H1 (cell line): ENCODE measurements around the gene CPXM1.

Source experiments
- CEBPB ChIP-seq: IDR thresholded peaks from 2 replicates; pipeline ENCODE4 v1.6.1; 2012; ENCODE audit warnings: low read depth, low read length
- EZH2 ChIP-seq: fragments of 200-600 bp; sonication (generic); IDR thresholded peaks from 2 replicates; pipeline ENCODE4 v1.7.1; 2012; ENCODE audit warnings: low read depth, mild to moderate bottlenecking, moderate library complexity, low read length, inconsistent platforms; ENCODE audit not compliant: severe bottlenecking
- HDAC2 ChIP-seq, 2 experiments: fragments of 300-600 bp in 1 of 2; sonication (generic) in 1 of 2; IDR thresholded peaks; 2 replicates each; pipeline ENCODE4 v1.6.1; 2011 to 2012; ENCODE audit warnings: low read depth in 2 of 2, low read length in 2 of 2, mild to moderate bottlenecking in 2 of 2, moderate library complexity in 2 of 2, borderline replicate concordance in 1 of 2, inconsistent platforms in 1 of 2
- PHF8 ChIP-seq: fragments of 200-600 bp; sonication (generic); conservative IDR thresholded peaks from 2 replicates; pipeline ENCODE4 v1.7.1; 2012; ENCODE audit warnings: low read depth, mild to moderate bottlenecking, inconsistent platforms, low read length, moderate library complexity
- POLR2A ChIP-seq, 2 experiments: IDR thresholded peaks; 1 replicate in 1 of 2; 2 replicates in 1 of 2; pipeline ENCODE4 v1.6.1; 2011; ENCODE audit warnings: low read depth in 2 of 2, low read length in 2 of 2, mild to moderate bottlenecking in 2 of 2; ENCODE audit errors: control extremely low read depth in 1 of 2
- POLR2AphosphoS5 ChIP-seq: IDR thresholded peaks from 2 replicates; pipeline ENCODE4 v1.6.1; 2011; ENCODE audit warnings: low read depth, low read length
- RAD21 ChIP-seq, 2 experiments: IDR thresholded peaks in 1 of 2; conservative IDR thresholded peaks in 1 of 2; 2 replicates each; pipeline ENCODE4 v1.6.1; 2011; ENCODE audit warnings: low read depth in 2 of 2, low read length in 2 of 2, improper control_type of control experiment in 1 of 2, inconsistent platforms in 1 of 2, mild to moderate bottlenecking in 1 of 2, moderate library complexity in 1 of 2
- SP1 ChIP-seq: IDR thresholded peaks from 2 replicates; pipeline ENCODE4 v1.6.1; 2011; ENCODE audit warnings: low read depth, low read length
- TF ChIP-seq, protein P1 (sequence below), 3 experiments: IDR thresholded peaks; 1 replicate in 2 of 3; 2 replicates in 1 of 3; pipeline versions ENCODE4 v1.5.1 to v1.6.1; 2011; ENCODE audit warnings: low read length in 3 of 3, mild to moderate bottlenecking in 3 of 3, inconsistent platforms in 2 of 3, low read depth in 1 of 3, moderate library complexity in 1 of 3; ENCODE audit not compliant: insufficient read depth in 1 of 3; ENCODE audit errors: control extremely low read depth in 1 of 3
- TF ChIP-seq, protein P2 (sequence below): IDR thresholded peaks from 2 replicates; pipeline ENCODE4 v1.6.1; 2012; ENCODE audit warnings: inconsistent platforms

DNA sequence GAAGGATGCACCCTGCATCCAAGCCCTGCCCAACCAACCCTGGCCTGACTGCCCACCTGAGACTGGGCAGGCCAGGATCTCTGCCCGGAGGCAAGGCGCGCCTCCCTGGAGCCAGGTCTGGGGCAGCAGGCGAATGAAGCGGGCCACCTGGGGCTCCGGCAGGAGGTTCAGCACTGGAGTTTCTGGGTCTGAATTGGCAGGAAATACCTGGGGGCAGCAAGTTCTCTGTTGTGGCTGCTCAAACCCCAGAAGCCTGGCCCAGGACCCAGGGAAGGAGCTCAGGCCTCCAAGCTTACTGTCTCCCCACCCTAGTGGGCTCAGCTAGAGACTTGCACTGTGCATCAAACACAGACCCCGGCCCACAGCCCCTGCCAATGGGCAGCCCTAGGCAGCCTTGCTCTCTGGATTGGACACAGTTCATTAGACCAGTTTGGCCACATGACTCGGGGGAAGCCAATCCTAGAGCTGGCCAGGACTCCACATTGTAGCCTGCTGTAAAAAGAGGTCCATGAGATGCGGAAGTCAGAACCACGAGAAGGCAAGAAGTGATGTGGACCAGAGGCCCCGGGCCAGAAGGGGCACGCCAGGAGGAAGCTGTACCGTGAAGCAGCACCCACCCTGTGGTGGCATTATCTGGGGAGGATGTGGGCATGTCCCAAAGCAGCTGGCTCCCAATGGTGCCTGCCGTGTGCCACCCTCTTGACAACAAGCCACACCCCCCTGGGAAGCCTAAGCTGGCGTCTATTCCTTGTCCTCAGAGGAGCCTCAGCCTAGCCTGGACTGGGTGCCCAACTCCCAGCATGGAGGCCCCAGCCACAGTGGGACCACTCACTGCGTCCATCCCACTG lies 3.1 kb downstream of the CPXM1 start:
- TF ChIP-seq, protein P1, sequence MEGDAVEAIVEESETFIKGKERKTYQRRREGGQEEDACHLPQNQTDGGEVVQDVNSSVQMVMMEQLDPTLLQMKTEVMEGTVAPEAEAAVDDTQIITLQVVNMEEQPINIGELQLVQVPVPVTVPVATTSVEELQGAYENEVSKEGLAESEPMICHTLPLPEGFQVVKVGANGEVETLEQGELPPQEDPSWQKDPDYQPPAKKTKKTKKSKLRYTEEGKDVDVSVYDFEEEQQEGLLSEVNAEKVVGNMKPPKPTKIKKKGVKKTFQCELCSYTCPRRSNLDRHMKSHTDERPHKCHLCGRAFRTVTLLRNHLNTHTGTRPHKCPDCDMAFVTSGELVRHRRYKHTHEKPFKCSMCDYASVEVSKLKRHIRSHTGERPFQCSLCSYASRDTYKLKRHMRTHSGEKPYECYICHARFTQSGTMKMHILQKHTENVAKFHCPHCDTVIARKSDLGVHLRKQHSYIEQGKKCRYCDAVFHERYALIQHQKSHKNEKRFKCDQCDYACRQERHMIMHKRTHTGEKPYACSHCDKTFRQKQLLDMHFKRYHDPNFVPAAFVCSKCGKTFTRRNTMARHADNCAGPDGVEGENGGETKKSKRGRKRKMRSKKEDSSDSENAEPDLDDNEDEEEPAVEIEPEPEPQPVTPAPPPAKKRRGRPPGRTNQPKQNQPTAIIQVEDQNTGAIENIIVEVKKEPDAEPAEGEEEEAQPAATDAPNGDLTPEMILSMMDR (IDR thresholded peaks at IDR 0.05; ENCODE audit: control extremely low read depth in 1 of 3, insufficient read depth in 1 of 3, low read depth in 1 of 3, low read length in 3 of 3): no peak
- no peak for TF ChIP-seq POLR2A (IDR thresholded peaks at IDR 0.05; ENCODE audit: control extremely low read depth in 1 of 2, low read depth in 2 of 2, low read length in 2 of 2)
- no peak for TF ChIP-seq HDAC2 (IDR thresholded peaks at IDR 0.05; ENCODE audit: borderline replicate concordance in 1 of 2, low read depth in 2 of 2, low read length in 2 of 2)
- TF ChIP-seq RAD21 (IDR thresholded peaks at IDR 0.05 in 1 of 2, conservative IDR thresholded peaks at IDR 0.05 in 1 of 2; ENCODE audit: low read depth in 2 of 2, low read length in 2 of 2): no peak
- TF ChIP-seq PHF8: no peak
- TF ChIP-seq, protein P2, sequence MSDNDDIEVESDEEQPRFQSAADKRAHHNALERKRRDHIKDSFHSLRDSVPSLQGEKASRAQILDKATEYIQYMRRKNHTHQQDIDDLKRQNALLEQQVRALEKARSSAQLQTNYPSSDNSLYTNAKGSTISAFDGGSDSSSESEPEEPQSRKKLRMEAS: no peak
- TF ChIP-seq POLR2AphosphoS5: no peak
- no peak for TF ChIP-seq SP1
- no peak for TF ChIP-seq EZH2
- no peak for TF ChIP-seq CEBPB
